Activated CD4-positive, alpha-beta T cell treated with anti-CD3 and anti-CD28 coated beads, Interleukin-2, amount 50 U/mL, for 48 hours (primary cell): ENCODE data around the gene ACSF2.

Source experiments
- DNase-seq, 2 experiments: peaks; one replicate each; pipeline ENCODE4 v3.0.0-alpha.2; 2020

The ACSF2 gene

DNA sequence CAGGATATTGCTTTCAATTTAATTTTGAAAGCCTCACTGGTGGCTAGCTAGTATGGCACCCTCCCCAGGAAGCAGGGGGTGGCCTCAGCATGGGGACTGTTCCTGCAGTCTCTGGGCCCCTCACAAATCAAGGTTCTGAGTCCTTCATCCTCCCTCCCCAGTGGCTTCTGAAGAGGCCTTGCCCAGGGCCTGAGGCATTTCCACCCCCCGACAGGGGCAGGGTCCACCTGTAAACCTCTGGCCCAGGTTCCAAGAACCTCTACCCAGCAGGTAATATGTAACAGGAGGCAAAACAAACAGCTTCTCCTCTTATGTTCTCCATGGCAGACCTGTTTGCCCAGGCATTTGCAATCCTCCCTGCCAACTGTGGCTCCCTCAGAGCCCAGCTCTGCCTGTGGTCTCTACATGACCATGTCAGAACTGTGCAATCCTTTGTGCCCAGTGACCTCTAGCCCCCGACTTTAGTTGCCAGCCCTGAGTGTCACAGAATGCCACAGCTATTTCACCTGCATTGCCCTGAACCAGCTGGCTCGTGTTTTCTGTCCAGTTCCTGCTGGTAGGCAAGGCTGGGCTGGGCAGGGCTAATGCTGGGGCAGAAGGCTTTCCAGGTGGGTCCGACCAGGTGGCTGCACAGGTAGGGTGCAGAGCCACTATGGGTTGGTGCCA, 14.3 kb downstream of the ACSF2 start:
- no peak for DNase-seq

DNA sequence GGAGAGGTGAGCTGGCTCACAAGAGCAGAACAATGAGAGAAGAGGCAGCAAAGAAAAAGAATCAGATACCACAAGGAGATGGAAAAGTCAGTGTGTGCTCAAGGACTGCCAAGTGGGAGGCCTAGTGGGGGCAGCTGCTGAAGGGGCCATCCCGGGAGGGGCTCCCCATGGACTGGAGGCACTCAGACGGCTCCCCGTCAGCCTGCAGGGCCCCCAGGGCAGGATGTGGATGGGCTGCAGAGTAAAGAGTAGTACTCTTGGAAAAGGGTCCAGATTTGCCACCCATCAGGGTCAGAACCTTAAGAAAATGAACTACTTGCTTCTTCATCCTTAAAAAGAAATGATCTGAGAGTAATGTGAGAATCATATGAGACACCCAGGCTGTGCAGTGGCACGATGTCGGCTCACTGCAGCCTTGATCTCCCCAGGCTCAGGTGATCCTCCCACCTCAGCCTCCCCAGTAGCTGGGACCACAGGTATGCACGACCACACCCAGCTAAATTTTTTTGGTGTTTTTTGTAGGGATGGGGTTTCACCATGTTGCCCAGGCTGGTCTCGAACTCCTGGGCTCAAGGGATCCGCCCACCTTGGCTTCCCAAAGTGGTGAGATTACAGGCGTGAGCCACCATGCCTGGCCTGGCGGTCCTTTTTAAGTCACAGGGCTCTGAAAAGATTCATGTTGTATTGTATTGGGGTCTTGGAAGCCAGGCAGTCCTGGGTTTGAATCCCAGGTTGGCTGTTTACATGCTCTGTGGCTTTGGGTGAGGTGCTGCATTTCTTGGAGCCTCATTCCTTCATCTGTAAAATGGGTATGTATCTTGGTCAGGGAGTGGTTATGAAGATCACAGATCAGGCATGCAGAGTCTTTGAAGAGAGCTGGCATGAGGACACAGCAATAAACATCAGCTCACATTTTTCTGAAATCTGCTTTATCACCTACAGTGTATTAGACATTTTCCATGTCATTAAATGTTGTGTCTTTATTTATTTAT, 15.1 kb downstream of the ACSF2 start:
- DNase-seq, result no peak

DNA sequence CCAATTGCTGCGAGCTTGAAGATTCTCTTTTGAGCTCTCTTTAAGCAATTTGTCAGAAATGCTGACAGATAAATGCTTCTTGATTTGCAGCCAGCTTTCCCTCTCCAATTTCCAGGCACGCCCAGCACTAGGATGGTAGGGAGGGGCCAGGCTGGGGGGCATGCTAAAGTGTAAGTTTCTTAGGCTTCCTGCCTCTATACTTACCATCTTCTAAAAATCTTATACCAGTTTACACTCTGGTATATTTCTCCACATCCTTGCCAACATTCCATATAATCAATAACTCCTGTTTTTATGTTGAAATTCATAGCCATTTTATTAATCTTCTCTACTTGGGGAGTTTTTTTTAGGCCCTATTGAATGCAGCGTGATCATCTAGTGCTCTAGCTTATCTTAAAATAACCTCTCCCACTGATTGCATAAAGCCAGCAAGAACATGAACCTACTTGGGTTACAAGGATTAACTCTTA, 17.5 kb downstream of the ACSF2 start:
- DNase-seq, result no peak

DNA sequence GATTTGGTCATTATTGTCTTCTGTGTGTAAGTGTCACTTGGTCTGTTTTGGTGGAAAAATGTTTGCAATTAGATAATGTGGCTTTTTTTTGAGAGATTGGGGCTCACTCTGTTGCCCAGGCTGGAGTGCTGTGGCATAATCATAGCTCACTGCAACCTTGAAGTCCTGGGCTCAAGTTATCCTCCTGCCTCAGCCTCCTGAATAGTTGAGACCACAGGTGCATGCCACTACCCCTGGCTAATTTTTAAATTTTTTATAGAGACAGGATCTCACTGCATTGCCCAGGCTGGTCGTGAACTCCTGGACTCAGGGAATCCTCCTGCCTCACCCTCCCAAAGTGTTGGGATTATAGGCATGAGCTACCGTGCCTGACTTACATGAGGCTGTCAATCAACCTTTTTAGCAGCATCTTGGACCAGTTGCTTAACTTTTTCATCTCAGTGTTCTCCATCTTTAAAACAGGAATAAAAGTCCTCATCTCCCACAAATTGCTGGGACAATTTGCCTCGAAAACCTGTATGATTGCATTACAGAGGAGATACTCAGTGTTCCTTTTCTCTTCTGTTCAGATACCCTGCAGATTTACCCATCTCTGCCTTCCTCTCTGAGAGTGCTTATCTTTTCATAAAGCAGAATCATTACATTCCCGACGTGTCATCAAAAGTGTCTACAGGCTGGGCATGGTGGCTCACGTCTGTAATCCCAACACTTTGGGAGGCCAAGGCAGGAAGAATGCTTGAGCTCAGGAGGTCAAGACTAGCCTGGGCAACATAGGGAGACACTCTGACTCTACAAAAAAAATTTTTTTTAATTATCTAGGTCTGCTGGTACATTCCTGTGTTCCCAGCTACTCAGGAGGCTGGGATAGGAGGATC, 19.1 kb downstream of the ACSF2 start:
- no peak for DNase-seq

DNA sequence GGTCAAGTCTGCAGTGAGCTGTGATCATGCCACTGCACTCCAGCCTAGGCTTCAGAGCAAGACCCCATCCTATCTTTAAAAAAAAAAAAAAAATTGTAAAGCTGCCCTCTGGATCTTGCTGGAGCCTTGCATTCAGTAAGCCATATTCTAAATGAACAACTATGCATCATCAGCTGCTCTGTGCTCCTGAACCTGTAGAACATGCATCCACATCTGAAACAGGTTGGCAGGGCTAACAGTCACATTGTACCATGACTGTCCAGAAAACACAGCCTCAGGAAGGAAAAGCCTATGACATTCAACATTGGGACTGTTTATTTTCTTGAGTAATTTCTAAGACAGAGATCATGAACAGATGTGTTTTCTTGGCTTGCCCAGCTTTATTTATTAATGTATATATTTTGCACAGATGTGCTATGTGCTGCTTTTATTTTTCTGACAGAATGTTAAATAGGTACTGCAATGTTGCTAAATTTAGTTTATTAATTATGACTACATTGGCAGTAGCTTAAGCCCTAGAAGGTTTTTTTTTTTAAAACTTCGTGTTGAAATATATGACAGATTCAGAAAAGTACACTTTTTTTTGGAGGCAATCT, 19.8 kb downstream of the ACSF2 start:
- DNase-seq, result no peak

DNA sequence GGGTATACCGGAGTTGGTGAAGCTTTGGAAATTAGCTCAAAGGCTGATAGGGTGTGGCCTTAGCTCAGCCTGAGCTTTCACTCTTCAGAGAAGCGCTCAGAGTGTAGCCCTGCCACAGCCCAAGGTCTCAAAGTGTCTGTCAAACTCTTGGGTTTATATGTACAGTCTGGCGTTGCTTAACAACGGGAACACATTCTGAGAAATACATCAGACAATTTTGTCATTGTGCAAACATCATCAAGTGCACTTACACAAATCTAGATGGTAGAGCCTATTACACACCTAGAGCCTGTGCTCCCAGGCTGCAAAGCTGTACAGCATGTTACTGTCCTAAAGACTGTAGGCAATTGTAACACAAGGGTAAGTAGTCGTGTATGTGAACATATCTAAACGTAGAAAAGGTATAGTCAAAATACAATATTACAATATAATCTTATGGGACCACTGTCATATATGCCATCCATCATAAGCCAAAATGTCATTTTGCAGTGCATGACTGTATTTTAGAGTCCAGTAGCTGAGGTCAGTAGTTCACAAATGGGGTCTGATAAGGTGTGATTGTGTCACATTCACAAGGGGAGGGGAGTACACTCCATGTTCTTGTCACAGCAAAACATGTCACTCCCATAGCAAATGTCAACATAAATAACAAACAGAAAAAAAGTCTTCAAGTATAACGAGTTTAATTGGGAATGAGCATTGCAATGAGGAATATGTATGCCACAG, 22.0 kb downstream of the ACSF2 start:
- DNase-seq, result no peak

DNA sequence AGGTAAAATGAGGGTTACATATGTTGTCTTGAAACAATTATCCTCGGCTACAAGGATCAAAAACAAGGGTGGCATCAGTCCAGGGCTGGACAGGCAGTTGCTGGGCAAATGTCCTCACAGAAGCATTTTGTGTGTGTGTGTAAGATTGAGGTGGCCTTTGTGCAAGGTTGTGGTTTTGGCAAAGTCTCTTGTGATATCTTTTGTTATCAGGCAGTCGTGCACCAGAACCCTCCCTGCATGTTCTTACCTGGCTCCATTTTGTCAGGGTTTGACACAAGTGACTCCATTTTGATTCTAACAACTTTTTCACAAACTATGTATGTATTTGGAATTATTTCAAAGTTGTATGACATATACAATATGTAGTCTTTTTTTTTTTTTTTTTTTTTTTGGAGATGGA, 22.6 kb downstream of the ACSF2 start:
- no peak for DNase-seq

DNA sequence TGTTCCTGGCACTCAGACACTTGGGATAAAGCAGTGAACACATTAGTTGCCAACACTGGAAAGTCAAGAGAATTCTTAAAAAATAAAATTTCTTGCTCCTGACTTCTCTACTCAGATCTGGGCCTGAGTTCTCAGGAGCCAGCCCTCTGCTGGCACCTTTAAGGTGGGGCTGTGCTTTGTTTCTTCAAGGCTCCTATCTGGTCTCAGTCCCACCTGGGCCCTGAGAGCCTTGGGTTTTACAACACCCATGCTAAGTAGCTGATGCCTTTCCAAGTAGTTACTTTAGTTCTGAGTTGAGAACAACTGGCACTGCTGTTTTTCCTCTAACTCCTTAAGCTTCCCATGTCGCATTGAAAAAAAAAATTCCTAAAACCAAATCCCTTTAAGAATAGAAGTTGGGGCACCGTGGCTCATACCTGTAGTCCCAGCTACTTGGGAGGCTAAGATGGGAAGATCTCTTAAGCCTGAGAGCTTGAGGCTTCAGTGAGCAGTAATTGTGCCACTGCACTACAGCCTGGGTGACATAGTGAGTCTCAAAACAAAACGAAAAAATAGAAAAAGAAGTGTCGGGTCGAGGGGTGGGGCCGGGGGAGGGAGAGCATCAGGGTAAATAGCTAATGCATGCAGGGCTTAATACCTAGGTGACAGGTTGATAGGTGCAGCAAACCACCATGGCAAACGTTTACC, 26.1 kb downstream of the ACSF2 start:
- DNase-seq, result no peak

DNA sequence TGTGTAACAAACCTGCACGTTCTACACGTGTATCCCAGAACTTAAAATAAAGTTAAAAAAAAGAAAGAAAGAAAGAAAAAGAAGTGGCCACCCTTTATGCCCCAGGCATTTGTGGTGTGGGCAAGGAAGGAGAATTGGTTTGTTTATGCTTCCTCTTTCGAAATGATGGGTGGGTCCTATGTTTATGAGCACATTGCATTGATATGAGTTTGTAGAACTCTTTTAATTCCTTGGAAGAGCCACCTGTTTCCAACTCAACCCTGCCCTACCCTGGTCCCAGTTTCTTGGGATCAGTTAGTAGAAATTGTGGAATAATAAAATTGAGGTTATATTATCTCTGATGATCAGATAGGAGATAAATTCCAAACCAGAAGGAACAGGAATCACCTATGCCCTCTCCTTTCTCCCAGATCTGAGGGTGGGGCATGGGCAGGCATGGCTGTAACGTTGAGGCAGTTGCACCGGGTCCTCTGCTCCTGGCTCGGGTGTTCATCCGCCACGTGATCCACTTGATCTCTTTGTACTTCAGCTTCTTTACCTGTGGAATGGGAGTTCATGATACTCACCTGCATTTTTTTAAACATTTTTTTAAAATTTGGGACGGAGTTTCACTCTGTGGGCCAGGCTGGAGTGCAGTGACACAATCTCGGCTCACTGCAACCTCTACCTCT, 26.7 kb downstream of the ACSF2 start:
- no peak for DNase-seq

DNA sequence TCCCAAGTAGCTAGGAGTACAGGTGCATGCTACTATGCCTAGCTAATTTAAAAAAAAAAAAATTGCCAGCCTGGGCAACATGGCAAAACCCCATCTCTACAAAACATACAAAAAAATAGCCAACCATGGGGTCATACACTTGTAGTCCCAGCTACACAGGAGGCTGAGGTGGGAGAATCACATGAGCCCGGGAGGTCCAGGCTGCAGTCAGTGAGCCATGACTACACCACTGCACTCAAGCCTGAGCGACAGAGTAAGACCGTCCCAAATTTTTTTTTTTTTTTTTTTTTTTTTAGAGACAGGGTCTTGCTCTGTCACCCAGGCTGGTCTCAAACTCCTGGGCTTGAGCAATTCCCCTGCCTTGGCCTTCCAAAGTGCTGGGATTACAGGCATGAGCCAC, 27.9 kb downstream of the ACSF2 start:
- no peak for DNase-seq

DNA sequence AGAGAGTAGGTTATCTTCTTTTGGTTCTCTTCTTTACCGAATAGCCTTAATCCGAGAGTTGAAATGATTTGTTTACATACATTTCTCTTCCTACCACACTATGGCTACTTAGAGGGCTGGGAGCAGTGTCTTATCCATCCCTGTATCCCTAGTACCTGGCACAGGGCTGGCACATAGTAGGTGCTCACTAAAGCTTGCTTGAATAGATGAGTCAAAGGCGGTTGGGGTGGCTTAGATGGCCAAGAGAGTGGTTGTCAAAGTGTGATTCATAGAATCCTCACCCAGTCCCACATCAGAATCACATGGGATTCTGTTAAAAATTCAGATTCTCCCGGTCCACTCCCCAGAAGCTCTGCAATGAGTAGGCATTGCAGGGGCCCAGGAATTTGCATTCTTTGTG, 31.6 kb downstream of the ACSF2 start:
- no peak for DNase-seq

DNA sequence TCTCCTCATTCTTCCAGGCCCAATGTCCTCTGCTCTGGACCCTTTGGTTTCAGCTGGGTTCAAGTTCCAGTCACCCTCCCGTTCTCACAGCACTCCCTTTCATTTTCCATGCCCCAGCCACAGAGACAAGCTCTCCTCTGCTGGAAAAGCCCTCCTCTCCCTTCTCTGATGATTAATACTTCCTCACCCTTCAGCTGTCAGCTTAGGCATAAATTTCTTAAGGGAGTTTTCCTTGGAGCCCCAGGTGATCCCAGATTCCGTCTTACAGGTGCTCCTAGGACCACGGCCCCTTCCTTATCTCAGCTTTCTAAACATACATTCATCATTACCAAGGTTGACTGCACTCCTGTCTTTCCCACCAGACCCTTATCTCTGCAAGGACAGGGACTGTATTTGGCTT, 32.3 kb downstream of the ACSF2 start:
- DNase-seq, result no peak

DNA sequence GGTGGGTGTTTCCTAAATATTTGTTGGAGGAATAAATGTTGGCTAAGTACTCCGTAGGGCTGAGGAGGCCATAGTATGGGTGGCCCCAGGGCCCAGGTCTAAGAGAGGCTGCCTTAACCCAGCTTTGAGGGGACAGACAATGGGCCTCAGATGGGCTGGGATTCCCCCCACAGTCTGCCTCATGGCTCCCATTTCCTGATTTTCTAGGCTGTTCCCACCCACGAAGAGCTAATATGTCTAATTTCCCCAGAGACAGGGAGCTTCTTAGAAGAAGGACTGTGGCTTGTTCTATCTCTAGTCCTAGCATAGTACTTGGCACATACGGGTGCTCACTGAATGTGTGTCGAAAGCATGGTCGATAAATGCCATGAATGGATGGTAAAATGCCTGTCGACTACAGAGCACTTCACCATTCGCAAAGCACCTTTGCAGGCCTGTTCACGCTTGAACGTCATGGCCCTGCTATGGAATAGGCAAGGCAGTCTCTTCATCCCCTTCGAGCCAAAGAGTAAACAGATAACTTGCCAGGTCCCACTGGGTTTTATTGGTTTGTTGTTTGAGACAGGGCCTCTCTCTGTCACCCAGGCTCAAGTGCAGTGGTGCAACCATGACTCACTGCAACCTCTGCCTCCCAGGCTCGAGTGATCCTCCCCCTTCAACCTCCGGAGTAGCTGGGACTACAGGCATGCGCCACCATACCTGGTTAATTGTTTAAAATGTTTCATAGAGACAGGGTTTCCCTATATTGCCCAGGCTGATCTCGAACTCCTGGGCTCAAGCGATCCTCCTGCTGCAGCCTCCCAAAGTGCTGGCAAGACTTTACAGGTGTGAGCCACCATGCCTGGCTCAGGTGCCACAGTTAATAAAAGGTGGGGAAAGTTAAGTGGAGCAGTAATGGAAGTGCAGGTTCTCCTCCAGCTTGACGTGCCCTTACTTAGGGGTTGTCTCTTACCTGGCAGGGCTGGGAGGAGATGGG, 33.0 kb downstream of the ACSF2 start:
- no peak for DNase-seq

DNA sequence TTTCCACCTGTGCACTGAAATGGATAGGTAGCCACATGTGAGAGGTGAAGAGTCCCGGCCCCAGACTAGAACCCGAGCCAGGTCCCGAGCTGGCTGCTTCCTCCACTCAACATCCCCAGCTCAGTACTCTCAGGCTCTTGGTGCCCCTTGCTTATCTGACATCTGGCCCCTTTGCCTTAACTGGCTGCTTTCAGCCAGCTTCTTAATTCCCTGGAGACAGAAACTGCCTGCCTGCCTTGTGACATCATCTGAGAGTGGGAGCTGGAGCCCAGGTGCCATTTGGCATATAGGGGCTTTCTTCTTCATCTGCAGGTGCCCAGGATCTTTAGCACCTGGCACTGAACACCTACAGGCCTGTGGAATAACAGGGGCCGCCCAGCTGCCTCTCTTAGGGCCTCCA, 33.7 kb downstream of the ACSF2 start:
- no peak for DNase-seq

DNA sequence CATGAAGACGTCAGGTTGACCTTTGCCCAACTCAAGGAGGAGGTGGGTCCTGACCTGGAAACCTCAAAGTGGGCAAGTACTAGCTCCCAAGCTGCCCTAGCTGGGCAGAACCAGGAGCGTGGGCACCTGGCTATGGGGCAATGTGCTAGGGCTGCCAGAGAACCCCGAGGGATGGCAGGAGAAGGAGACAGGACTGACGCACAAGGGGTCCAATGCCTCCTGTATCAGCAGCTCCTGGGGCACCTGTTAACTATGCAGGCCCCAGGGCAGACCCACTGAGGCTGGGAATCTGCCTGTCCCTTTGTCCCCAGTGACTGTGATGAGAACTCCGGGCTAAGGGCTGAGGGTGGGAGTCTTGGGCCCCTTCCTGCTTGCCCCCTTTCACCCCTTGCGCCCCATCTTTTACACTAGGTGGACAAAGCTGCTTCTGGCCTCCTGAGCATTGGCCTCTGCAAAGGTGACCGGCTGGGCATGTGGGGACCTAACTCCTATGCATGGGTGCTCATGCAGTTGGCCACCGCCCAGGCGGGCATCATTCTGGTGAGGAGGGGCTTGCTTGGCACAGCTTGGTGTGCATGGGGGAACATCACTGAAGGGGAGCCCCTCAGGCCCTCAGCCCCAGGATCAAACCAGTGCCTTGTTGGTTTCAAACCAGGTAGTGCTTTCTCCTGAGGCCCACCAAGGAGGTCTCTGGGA, 35.0 kb downstream of the ACSF2 start:
- DNase-seq, result no peak

DNA sequence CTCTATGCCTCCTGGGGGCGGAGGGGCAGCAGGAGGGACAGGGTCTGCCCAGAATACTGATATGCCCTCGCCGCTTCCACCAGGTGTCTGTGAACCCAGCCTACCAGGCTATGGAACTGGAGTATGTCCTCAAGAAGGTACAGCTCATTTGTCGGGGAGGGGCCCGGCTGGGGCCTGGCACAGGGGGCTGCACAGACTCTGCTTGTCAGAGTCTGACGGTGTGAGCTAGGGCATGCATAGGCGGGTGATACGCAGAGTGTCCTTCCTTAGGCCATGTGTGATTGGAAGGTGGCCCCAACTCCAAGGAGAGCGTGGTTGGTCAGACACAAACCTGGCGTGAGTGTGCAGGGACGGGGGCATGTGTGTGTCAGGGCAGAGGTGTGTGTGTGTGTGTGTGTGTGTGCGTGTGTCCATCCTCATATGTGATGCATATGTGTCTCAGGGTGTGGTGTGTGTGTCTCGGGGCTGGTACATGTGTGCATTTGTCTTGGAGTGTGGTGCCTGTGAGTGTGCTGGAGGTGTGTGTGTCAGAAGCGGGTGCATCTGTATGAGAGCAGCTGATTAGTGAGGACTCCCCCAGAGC, 35.6 kb downstream of the ACSF2 start:
- DNase-seq, result no peak

DNA sequence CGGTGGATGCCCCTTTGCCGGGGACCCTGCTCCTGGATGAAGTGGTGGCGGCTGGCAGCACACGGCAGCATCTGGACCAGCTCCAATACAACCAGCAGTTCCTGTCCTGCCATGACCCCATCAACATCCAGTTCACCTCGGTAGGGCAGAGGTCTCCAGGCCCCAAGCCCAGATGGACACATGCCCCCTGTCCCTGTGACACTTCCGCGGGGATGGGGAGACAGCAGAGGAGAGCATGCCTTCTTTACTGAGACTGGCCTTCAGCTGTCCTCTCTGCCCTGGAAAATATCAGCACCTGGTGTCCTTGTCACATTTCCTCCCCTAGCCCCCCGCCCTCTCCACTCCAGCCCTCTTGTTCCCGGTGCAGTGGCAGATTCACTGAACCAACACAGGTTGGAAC, 36.4 kb downstream of the ACSF2 start:
- no peak for DNase-seq

DNA sequence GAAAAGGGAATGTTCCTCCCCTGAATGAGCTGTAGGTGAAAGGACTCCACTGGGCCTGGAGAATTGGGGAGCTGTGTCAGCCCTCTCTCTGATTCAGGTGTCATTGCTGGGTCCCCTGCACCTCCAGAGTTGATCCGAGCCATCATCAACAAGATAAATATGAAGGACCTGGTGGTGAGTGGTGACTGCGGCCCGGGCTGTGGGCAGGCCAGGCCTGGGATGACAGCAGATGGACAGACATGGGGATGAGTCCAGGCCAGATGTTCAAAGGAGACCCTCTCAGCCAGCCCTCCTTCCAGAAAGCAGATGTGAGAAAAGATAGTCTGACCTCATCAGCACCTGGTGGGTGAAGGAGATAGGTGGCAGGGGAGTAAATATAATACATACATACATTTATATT, 38.1 kb downstream of the ACSF2 start:
- no peak for DNase-seq

DNA sequence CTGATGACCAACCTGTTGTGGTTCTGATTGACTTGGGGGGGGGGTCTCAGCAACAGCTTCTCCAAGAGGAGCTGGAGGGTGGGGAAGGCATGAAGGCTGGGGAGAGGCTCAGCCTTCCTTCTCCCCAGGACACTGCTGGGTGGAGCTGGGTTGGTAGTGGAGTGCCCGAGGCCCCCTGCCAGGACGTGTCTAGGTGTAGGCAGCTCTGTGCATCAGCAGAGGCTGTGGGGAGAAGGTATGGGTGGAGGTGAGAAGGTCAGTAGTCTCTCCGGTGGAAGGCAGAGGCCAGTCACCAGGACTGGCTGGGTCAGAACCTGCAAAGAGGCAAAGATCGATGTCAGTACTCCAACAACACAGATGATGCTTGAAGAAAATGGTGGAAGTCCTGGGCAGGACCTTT, 38.7 kb downstream of the ACSF2 start:
- DNase-seq, result no peak
